ENCODE data around the gene TGFBR3. TPM values are rescaled to one million over a fixed set of nuclear protein-coding genes. Genes with fewer than 3 reads are reported as not detected.
"Not testable (repeated sequence)": the region's sequence is repeated elsewhere in the genome, so short reads cannot be mapped to it uniquely, and the experiment has no call there.

The TGFBR3 gene
- polyA plus RNA-seq, 5 donors: 29.0 to 53.2 (median 48.1) TPM

DNA sequence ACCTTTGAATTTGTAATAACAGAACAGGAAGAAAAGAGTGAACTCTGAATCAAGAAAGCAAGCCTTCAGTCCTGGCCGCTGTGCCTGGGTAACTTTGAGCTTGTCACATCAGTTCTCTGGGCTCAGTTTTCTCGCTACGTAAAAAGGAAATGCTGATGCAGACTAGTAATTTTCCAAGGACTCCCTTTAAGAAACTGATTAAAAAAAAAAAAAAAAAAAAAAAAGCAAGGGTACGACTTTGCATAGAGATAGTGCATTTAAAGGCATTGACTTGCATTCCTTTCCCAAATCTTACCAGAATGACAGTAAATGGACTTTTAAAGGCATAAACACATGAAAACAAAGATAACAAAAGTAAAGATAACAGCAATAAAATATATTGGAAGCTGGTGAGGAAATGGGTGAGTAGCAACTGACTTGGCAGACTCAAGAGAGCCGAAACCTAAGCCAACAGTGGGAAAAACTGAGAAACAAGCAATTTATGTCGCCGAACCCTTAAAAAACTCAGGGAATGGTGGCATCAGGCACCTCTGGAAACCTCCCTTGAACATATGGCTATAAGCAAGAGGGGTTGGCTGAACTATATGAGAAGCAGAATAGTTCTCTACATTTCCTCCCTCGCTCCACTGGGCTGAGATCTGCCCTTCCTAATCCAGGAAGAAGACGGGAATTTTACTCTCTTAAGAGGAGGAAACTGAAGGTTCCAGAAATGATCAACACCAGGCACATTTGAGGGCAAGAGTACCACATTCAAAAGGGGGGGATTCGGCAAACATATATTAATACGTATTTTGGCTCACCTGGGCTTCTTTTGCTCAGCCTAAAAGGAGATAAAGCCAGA is 196.1 kb downstream of the TGFBR3 start:
- peak in 1 of 2 donors; percentile 43 for DNase-seq

- no peak for DNase-seq
Measured at GRCh38 chr1:91687452-91687851, 198.5 kb downstream of the TGFBR3 start.

DNA sequence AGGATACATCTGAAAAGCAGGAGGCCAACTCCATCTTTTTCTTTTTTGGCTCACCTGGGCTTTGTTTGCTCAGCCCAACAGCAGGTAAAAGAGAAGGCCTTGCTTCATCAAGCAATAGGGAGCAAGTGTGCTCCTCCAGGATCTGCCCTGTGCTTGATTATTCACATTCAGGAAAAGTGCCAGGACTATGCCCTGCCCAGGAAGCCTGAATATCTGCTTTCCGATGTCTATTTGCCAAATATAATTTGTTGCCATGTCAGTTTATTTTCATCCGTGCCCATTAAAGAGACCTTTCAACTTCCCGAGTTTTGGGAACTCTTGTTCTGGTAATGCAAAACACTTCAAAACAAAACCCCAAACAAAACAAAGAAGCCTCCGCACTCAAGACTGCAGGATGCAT is 200.0 kb downstream of the TGFBR3 start:
- DNase-seq: no peak

GRCh38 chr1:91684481-91685196 is 201.3 kb downstream of the TGFBR3 start:
- peak; percentile 67 to 69 for DNase-seq

DNA sequence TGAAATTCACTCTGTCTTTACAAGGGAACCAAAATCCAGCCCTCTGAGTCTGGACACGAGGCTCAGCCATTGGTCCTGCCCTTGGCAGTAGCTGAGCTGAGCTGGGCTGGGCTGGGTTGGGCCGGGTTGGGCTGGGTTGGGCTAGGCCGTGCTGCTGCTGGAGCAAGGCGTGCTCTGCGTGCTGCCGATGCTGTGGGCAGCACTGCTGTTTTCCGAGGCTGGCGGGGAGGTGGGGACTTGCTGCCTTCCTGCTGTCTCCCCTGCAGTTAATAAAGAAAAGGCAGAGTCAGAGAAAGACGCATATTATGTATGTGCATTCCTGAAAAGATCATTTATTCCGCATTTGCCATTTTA is 202.4 kb downstream of the TGFBR3 start:
- no peak for DNase-seq

GRCh38 chr1:91682882-91683597 is 202.9 kb downstream of the TGFBR3 start:
- DNase-seq: no peak

DNA sequence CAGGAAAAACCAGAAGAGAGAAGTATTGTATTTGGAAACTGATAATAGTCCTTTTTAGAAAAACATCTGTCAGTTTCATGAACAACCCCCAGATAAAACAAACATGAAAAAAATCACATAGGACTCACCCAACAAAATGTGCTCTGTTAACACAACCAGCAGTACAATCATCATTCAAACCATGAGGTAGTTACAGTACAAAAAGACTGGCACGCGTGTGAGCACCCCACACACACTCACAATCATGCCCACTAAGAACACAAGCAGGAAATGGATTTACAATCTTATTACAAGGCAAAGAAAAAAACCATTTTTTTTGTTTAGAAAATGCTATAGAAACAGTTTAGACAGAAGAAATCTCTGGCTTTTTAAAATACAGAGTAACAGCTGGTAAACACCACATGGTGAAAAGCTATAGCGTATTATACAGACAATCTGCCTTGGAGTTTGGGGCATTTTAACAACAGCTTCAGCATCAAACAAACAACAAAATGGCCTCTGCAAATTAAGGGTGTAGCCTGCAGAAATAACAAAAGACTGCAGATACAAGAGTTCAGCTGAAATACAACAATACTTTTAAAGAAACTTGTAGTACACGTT is 205.3 kb downstream of the TGFBR3 start:
- no peak for DNase-seq

DNA sequence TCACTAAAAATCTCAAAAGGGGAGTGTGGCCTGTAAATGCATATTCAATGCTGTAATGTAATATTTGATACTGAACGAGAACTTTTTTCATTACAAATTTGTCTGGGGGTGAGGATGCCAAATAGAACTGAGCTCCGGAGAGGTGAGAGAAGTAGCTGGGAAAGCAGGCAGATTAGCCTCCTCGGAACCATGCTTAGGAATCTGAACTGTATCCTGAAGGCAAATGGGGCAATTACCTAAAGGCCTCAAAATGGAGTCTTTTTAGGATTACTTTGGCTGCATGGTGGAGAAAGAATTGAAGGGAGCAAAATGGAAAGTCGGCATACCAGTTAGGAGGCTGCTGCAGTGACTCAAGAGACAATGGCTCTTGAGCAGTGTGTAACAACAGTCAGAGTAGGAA is 206.5 kb downstream of the TGFBR3 start:
- DNase-seq: no peak

DNA sequence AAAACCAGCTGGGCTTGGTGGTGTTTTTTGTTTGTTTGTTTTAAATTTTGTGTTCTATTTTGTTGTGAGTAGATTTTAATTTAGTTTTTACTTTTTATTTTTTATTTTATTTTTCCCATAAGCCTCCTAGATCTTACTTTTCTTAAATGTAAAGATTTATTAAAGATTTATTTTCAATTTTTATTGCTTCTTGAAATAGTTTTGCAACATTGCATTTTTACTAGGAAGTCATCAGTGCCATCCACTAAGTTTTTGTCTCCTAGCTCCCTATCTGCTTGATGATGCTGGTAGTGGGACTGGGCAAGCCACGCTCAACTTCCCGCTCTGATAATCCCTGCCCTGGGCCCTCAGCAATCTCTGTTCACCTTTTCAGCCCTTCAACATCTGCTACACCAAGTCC is 209.9 kb downstream of the TGFBR3 start:
- no peak for DNase-seq

DNA sequence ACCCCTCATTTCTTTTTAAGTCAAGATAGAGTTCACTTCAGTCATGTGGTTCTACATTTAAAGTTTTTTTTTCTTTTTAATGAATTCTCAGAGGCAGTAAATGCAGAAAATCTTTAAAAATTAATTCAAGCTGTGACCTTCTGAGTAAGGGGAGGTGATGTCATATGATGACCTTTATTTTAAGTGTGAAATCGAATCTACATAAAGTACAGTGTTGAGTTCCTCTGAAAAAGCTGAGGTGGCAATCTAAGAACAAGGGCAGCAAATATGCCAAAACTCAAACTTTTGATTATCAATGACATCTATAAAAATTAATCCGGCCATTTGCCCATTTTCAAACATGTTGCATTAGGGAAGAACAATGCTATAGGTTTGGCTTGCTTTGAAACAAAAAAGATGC is 211.8 kb downstream of the TGFBR3 start:
- DNase-seq: no peak

DNA sequence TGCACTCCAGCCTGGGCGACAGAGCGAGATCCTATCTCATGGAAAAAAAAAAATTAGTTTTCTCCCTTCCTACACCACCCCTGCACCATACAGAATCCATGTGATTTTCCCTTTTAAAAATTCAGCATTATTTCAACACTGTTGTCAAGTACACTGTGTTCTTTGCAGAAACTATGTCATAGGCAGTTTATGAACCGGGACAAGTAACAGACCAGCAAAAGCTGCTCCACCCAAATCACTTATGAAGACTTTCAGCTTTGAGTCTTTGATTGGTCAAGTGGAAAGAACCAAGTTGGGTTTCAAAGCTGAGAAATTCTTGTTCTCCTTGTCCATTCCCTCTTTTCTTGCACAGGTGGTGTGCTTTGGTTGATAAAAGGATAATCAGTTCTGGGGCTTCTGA is 212.3 kb downstream of the TGFBR3 start:
- no peak for DNase-seq

GRCh38 chr1:91672601-91673161 is 213.3 kb downstream of the TGFBR3 start:
- peak in 1 of 2 donors; percentile 64 for DNase-seq

DNA sequence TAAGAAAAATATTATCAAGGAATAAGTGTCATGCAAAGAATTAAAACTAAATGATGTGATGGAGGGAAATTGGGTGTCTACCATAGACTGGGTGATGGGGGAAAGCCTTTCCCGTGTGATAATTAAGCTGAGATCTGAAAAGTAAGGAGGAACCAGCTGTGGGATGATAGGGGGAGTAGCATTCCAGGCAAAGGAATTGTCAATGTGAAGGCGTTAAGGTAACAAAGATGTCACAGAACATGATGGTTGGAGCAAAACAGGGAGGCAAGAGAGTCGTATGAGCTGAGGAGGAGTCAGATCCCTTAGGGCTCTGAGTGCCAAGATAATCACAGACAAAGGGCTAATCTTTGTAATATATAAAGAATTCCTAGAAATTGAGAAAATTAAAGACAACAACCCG is 215.2 kb downstream of the TGFBR3 start:
- DNase-seq: no peak

- DNase-seq: no peak
Measured at GRCh38 chr1:91669584-91670350, 216.2 kb downstream of the TGFBR3 start.

DNA sequence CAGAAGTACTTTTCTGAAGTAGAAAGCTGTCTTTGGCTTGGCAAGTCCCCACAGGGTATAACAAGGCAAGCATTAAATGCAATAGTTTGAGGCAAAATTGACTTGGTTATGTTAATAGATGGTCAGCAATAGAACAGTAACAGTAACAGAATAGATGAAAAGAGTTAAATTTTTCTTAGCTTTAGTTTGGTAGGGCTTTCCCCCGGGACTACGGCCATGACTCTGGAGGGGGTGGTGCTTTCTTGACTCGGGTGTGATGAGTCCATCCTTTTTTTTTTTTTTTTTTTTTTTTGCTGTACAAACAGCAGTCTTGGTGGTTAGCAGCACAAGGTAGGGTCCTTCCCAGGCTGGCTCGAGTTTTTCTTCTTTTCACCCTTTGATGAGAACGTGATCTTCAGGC is 219.3 kb downstream of the TGFBR3 start:
- not testable (repeated sequence) for DNase-seq

DNA sequence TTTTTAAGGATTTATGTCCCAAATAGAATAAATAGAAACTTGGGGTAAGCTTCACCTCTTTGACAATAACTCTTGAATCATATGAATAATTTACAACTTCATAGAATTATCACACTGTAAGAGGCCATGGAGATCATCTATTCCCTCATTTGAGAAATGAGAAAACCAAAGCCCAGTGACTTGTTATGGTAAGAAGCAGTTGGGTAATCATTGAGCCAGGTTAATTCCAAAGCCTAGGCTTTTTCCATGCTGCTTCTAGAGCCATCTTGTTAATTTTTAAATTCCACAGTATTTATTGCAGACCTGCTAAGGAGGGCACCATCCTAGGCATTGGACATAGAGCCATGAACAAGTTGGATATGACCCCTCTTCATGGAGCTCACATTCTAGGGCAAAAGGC is 224.8 kb downstream of the TGFBR3 start:
- DNase-seq: no peak

DNA sequence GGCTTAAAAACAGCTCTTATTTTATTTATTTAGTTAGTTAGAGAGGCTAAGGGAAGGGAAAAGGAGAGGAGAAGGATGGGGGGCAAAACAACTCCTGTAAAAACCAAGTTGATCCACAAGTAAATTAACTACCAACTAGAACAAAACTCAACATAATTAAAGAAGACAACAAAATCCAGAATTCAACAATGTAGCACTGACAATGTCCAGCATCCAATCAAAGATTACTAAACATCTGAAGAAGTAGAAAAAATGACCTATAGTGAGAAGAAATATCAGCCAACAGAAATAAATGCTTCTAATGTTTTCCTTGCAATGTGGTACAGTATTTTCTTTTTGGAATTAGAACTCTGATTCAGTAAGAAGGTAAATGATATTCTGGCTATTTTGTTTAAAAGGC is 225.2 kb downstream of the TGFBR3 start:
- DNase-seq: no peak

GRCh38 chr1:91655912-91656449 is 230.0 kb downstream of the TGFBR3 start:
- no peak for DNase-seq

GRCh38 chr1:91653183-91653582 is 232.8 kb downstream of the TGFBR3 start:
- DNase-seq: no peak

GRCh38 chr1:91651661-91652071 is 234.3 kb downstream of the TGFBR3 start:
- DNase-seq: peak; percentile 66 to 70

DNA sequence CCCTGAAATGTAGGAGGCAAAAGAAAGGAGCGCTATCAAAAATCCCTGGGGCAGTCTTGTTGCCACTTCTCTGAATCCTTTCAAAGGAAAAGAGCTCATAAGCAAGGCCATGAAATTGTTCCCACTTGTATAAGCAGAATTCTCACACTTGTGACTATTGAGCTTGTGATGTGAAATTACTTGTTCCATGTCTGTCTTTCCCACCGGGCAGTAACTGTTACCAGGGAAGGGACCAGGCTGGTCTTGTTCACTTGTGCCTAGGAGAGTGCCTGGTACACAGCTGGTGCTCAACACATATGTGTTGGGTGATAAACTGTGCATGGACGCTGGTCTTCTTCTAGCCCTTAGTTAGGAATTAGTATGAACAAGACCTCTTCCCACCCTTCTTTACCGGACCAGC is 234.7 kb downstream of the TGFBR3 start:
- DNase-seq: no peak
